ENCODE data around the gene CLDN7. TPM values are rescaled to one million over a fixed set of nuclear protein-coding genes. Genes with fewer than 3 reads are reported as not detected.
A peak's percentile ranks its signal among the peaks of the same experiment; 100 is the strongest.

The CLDN7 gene
- total RNA-seq, 1 donor from 2014 or later, result 248 TPM

- DNase-seq (ENCODE audit: low read depth), result peak; percentile 99
- Histone ChIP-seq H3K27me3 (ENCODE audit: control insufficient read depth, insufficient read depth, low read length) (no peaks in the 10 kb centered on the region), H3K4me3 (ENCODE audit: low read depth, low read length) (peak within 1 kb of the TSS; percentile 56), H3K36me3 (ENCODE audit: control insufficient read depth, insufficient read depth, low read length) (peaks cover 5% of the 10 kb centered on the region)
- no peak for TF ChIP-seq CTCF (IDR thresholded peaks at IDR 0.05; ENCODE audit: insufficient read depth, low read length, poor library complexity, severe bottlenecking)
Measured at GRCh38 chr17:7306911-7307685, 44.8 kb upstream of the CLDN7 start, which contains the start of gene EIF5A. Gene EIF5A (plus strand): TSS chr17:7307628. CDS start chr17:7309636, 2,008 bp downstream.

- Histone ChIP-seq H3K36me3 (ENCODE audit: control insufficient read depth, insufficient read depth, low read length) (no peaks in the 10 kb centered on the region), H3K4me3 (ENCODE audit: low read depth, low read length) (no peak overlapping the region), H3K27me3 (ENCODE audit: control insufficient read depth, insufficient read depth, low read length) (no peaks in the 10 kb centered on the region)
- no peak for TF ChIP-seq CTCF (IDR thresholded peaks at IDR 0.05; ENCODE audit: insufficient read depth, low read length, poor library complexity, severe bottlenecking)
- DNase-seq (ENCODE audit: low read depth), result no peak
Measured at GRCh38 chr17:7304179-7304578, 41.9 kb upstream of the CLDN7 start.

GRCh38 chr17:7296189-7296861 is 34.0 kb upstream of the CLDN7 start:
- no peak overlapping the region for H3K4me3 ChIP-seq (ENCODE audit: low read depth, low read length)
- no peak for DNase-seq (ENCODE audit: low read depth)
- H3K27me3 ChIP-seq (ENCODE audit: control insufficient read depth, insufficient read depth, low read length), result peaks cover 38% of the 10 kb centered on the region
- TF ChIP-seq CTCF (IDR thresholded peaks at IDR 0.05; ENCODE audit: insufficient read depth, low read length, poor library complexity, severe bottlenecking), result peak; percentile 70
- H3K36me3 ChIP-seq (ENCODE audit: control insufficient read depth, insufficient read depth, low read length), result no peaks in the 10 kb centered on the region

GRCh38 chr17:7295230-7296180 is 33.2 kb upstream of the CLDN7 start:
- DNase-seq (ENCODE audit: low read depth), result no peak
- H3K36me3 ChIP-seq (ENCODE audit: control insufficient read depth, insufficient read depth, low read length), result no peaks in the 10 kb centered on the region
- H3K27me3 ChIP-seq (ENCODE audit: control insufficient read depth, insufficient read depth, low read length), result peaks cover 45% of the 10 kb centered on the region
- no peak overlapping the region for H3K4me3 ChIP-seq (ENCODE audit: low read depth, low read length)
- peak; percentile 18 for TF ChIP-seq CTCF (IDR thresholded peaks at IDR 0.05; ENCODE audit: insufficient read depth, low read length, poor library complexity, severe bottlenecking)

GRCh38 chr17:7294614-7295153 is 32.4 kb upstream of the CLDN7 start, which contains the start of gene YBX2:
Gene YBX2 (minus strand): TSS chr17:7294639. CDS start chr17:7294500, 139 bp downstream.
- peak within 1 kb of the TSS; percentile 22 for H3K4me3 ChIP-seq (ENCODE audit: low read depth, low read length)
- DNase-seq (ENCODE audit: low read depth), result no peak
- peaks cover 49% of the 10 kb centered on the region for H3K27me3 ChIP-seq (ENCODE audit: control insufficient read depth, insufficient read depth, low read length)

More at GRCh38 chr17:7294614-7295153, 32.4 kb upstream of the CLDN7 start, which contains the start of gene YBX2:
- no peak for TF ChIP-seq CTCF (IDR thresholded peaks at IDR 0.05; ENCODE audit: insufficient read depth, low read length, poor library complexity, severe bottlenecking)
- no peaks in the 10 kb centered on the region for H3K36me3 ChIP-seq (ENCODE audit: control insufficient read depth, insufficient read depth, low read length)
